EL (cell line): ENCODE results near the gene NTM.
"Not testable (repeated sequence)": the region's sequence is repeated elsewhere in the genome, so short reads cannot be mapped to it uniquely, and the experiment has no call there.

ENCODE experiments used
- DNase-seq: peaks from one replicate; pipeline ENCODE4 v3.0.0-alpha.2; 2016

NTM gene

GRCh38 chr11:131424257-131424876 lies 54.0 kb downstream of the NTM start:
- DNase-seq = not testable (repeated sequence)

- no peak for DNase-seq
Measured at GRCh38 chr11:131425285-131425684, 54.9 kb downstream of the NTM start.

- no peak for DNase-seq
Measured at GRCh38 chr11:131428853-131429252, 58.4 kb downstream of the NTM start.

- DNase-seq = no peak
Measured at GRCh38 chr11:131430473-131431208, 60.2 kb downstream of the NTM start.

GRCh38 chr11:131441051-131441810 lies 70.8 kb downstream of the NTM start:
- DNase-seq = no peak

GRCh38 chr11:131446590-131447275 lies 76.3 kb downstream of the NTM start:
- DNase-seq = no peak

- DNase-seq = no peak
Measured at GRCh38 chr11:131447277-131447815, 76.9 kb downstream of the NTM start.

GRCh38 chr11:131447898-131448297 lies 77.5 kb downstream of the NTM start:
- no peak for DNase-seq

- DNase-seq = no peak
Measured at GRCh38 chr11:131449036-131450019, 78.9 kb downstream of the NTM start.

GRCh38 chr11:131454490-131454889 lies 84.1 kb downstream of the NTM start:
- DNase-seq = no peak

GRCh38 chr11:131454989-131455388 lies 84.6 kb downstream of the NTM start:
- DNase-seq = no peak

- DNase-seq = no peak
Measured at GRCh38 chr11:131455843-131456704, 85.7 kb downstream of the NTM start.

- DNase-seq = no peak
Measured at GRCh38 chr11:131457163-131457562, 86.7 kb downstream of the NTM start.

GRCh38 chr11:131458421-131458820 lies 88.0 kb downstream of the NTM start:
- DNase-seq = no peak

- no peak for DNase-seq
Measured at GRCh38 chr11:131460931-131461330, 90.5 kb downstream of the NTM start.

- DNase-seq = no peak
Measured at GRCh38 chr11:131462622-131463021, 92.2 kb downstream of the NTM start.

GRCh38 chr11:131463162-131463561 lies 92.7 kb downstream of the NTM start:
- DNase-seq = no peak

GRCh38 chr11:131463649-131464425 lies 93.4 kb downstream of the NTM start:
- DNase-seq = no peak

- DNase-seq = no peak
Measured at GRCh38 chr11:131464461-131464860, 94.0 kb downstream of the NTM start.

- no peak for DNase-seq
Measured at GRCh38 chr11:131465039-131465438, 94.6 kb downstream of the NTM start.
